NCI-H187 (cell line): ENCODE data around the gene SYPL1.

Experiments
- DNase-seq, 2 experiments: peaks; one replicate each; lab custom pipeline; 2025; lab: John Stamatoyannopoulos, UW

Gene SYPL1

DNA sequence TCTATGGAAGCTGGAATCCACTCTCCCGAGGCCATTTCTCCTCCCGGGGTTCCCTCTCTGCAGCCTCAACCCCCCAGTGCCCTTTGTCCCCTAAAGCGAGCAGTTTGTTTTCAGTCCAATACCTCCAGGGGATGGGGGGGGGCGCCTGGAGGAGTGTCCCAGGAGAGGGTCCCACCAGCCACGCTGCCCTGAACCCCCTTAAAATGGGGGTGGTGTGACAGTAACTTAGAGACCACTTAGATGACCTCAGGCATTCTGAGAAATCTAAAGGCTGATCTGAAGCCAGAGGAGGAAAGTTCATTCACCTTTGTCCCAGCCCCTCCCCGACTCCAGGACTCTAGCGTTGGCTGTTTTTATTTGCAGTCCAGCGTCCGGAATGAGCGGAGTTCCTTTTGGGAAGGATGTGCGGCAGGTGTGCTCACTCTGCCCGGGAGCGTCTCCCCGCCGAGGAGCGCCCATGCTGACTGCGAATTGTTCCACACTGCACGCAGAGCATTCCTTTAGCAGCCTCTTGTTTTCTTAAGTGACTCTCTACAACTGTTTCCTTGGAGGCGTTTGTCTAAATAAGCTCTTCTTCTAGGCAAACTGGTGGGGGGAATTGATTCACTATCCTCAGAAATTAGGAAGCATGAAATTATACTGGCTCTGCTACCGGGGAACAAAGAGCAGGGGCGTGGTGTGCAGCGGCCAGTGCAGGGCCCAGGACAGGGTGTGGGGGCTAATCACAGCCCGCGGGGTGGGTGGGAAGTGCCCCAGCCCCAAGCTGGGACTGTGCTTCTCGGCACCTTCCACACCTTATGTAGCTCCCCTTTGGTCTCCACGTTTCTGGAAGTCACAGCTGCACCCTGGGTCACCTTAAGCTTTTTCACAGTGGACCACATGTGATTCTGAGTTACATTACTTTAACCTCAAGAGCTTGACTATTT, 46.3 kb downstream of the SYPL1 start:
- DNase-seq: no peak

DNA sequence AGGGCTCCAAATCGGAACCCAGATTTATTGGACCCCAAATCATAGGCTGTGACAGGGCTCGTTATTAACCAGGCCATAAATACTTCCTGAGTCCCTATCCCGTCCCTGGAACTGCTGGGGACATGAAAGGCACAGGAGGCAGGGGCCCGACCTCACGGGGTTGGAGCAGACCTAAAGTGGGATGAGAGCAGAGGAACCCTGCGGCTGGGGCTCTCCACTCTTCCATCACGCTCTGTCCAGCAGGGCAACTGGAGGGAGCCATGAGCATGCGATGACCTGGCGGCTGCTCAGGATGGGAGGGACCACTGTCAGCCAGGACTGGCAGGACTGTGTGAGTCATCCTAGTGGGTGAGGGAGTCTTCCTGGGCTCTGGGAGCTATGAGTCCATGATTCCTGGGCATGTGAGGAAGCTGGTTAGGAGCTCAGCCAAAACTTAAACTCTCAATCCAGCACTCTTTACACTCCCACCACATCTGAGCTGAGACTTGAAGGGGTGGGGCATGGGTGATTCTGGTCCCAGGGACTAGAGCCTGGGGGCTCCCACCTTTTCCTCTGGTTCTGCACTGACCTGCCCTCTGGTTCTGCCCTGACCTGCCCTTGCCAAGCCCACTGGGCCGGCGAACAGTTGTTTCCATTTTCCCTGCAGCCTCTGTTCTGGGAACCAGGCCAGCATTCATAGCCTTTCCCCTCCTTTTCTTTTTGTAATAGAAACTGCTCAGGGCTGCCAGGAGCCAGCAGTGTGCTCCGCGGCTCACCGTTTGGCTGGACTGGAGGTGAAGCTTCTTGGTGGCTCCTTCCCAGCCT, 47.1 kb downstream of the SYPL1 start:
- DNase-seq: no peak

DNA sequence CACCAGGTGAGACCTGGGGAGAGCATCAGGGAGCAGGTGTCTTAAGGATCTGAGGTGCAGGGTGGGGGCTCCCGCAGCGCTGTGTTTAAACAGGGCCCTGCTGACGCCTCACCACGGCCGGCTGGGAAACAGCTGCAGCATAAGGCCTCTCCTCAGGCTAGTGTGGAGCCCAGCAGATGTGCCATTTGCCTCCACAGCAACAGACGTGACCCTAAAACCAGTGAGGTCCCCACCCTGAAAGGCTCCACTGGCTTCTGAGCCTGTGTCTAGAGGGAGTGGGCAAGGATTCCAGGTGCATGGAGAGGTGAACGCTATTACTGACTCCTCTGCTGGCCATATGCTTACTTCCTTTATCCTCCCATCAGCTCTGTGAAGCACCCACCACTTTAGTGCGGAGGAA, 47.8 kb downstream of the SYPL1 start:
- DNase-seq: peak; percentile 27 to 61

DNA sequence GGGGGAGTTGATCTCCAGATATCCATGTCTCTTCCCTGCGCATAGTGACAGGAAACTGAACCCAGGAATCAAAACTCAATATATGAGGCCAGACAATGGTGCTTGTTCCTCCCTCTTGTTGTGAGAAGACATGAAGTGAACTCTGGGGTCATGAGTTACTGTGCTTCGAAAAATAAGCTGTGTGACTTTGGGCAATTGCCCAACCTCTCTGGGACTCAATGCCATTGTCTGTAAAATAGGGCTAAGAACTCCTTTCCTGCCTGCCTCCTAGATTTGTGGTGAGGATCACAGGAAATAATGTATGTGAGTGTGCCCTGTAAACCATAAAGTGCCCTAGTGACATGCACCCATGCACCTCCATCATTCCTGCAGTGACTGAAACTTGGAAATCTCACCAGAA, 48.4 kb downstream of the SYPL1 start:
- DNase-seq: no peak

DNA sequence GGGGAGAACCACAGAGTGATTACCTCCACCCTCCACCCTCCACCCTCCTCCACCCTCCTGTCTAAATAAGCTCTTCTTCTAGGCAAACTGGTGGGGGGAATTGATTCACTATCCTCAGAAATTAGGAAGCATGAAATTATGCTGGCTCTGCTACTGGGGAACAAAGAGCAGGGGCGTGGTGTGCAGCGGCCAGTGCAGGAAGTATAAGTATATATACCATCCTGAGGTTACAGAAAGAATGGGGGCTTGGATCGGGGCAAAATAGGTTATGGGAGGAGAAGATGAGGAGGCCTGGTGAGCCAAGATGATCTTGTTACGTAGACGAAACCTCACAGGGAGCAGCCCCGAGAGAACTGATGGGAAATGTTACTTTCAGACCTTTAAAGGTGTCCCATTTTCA, 49.1 kb downstream of the SYPL1 start:
- no peak for DNase-seq

DNA sequence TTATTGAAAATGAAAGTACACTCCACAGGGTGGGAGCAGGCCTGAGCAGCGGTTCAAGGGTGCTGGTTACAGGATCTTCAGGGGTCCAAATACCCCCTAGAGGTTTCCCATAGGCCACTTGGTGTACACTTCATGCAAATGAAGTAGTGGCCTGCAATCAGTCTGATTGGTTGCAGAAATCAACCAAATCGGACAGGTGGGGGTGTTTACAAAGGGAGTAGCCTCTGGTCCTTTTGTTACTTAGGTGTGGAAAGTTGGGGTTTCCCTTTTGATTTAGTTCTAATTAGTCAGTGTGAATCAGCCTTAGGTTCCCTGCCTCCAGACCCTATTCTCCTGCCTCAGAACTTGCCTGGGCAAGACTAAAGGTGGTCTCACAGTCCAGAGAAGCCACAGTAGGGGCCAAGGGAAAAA, 49.6 kb downstream of the SYPL1 start:
- no peak for DNase-seq

DNA sequence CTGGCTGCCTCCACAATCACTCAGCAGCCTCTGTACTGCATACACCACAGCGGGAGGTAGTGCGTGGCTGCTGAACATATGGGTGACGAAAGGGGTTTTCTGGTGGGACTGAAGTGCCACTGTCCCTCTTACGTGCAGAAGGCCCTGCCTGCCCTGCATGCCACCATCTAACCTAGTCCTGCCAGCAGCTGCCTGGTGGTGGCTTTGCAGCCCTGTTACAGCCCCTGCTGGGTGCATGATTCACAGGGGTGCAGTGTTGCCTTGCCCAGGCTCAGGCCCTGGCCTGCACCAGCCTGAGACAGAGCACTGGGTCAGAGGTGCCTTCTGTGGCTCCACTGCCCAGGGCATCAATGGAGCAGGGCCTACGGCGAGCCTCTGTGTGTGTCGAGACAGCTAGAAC, 50.1 kb downstream of the SYPL1 start:
- DNase-seq: no peak

DNA sequence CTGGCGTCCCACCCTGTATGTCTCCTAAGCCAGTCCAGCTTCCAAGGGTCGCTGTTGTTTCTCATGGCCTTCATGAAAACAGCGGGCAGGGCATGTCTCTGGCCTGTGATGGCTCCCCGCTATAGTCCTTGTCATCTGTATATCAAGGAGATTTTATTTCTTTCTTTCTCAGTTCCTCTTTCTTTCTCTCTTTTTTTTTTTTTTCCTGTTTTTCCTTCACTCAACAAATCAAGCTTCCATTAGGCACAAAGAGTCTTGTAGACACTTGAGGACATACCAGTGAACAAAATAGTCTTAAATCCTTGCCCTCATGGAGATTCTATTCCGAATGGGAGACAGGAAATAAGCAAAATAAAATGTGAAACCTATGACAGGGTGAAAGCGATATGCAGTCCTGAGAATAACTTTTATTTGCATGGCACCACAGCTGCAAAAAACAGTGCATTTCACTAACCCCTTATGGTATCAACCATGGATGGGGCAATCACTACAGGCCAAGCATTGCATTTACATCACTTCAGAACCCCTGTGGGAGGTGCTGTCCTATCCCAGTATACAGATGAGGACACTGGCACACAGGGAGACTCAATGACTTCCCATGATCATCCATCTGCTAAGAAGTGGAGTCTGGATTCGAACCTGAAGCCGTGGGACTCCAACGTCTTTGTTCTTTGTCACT, 50.7 kb downstream of the SYPL1 start:
- no peak for DNase-seq

DNA sequence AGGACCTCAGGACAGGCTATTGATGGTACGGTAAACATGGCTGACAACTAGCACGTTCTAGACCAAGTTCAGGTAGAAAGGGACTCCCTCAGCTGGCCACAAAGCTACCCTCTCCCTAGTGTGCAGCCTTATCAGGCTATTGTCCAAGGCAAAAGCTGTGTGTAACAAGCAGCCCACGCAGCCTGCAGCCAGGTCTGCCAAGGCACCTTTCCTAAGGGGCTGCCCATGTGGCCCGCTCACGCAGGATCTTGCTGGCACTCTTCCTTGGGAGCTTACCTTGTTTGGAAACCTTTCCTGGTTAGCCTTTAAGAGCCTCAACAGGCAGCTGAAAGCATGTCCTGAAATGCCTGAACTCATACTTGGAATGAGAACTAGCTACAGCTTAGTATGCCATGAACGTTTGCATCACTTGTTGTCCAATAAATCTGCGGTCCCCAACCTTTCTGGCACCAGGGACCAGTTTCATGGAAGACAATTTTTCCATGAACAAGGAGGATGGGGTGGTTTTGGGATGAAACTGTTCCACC, 51.7 kb downstream of the SYPL1 start:
- no peak for DNase-seq

DNA sequence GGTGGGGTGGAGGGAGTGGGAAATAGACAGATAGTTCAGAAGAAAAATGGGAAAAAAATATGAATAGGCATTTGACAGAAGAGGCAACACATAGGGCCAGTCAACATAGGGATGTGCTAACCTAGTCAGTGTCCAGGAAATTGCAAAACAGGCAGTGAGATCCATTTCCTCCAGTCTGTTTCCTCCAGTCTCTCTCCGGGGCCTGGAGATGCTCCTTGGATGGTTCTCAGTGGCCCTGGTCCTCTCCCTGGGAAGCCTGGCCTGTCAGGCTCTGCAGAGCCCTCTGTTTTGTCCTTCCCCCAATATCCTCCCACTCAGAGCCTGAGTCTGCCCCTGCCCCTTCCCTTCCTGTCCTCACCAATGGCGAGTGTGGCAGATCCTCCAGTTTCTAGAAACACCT, 52.6 kb downstream of the SYPL1 start:
- DNase-seq: no peak

DNA sequence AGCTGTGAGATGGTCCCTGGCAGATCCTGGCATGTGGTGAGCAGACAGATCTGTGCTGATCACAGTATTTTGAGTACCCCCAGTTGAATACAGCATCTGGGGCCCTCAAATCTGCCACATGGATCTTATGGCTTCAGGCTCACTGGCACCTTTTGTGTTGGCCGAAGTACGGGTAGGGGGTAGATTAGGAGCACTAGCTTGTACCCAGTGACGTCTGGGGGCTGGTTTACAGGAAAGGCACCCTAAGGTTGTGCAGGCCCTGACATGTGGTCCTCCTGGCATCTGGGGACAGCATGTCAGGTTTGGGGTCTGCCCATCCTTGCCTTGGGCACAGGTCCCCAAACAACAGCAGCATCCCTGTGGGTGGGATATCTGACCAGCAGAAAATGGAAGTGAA, 53.2 kb downstream of the SYPL1 start:
- no peak for DNase-seq

DNA sequence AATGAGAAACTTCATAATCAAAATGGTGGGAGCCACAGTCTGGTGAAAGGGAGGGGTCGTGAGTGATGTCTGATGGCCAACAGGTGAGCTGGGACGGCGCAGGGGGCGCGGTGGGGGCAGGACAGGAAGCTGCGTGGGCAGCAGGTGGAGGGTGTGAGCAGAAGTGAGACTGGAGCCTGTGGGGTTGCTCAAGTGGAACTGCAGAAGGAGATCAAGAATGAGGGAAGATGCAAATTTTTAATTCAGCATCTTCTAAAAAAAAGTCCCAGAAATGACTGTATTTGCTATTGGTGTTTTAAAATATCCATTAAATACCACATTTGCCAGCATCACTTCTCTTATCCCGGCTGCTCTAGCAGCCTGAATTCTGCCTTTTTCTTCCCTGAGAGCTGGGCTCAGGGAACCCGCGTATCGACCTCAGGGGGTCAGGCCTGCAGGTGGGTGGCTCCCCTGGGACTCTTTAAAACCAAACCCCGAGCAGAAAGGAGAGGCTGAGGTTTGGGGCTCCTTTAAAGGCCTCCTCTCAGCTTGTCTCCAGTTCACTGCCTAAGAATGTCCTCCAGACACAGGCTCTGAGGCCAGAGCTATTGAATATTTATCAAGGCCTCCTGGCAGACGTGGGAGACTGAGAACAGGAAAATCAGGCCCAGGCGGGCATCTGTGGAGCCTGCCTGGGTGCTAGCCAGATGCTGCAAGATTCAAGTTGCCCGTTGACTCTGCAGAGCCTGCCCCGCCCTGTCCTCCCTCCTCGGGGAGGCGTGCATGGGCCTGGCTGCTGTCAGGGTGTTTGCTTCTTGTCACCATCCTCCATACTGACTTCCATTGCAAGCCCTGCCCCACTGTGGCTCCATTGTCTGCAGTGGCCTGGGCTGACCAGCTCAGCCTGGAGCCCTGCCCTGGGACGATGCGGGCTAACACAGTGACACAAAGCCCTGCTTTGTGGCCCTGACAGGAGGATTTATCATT, 53.9 kb downstream of the SYPL1 start:
- peak in 1 of 2 experiments; percentile 69 for DNase-seq

DNA sequence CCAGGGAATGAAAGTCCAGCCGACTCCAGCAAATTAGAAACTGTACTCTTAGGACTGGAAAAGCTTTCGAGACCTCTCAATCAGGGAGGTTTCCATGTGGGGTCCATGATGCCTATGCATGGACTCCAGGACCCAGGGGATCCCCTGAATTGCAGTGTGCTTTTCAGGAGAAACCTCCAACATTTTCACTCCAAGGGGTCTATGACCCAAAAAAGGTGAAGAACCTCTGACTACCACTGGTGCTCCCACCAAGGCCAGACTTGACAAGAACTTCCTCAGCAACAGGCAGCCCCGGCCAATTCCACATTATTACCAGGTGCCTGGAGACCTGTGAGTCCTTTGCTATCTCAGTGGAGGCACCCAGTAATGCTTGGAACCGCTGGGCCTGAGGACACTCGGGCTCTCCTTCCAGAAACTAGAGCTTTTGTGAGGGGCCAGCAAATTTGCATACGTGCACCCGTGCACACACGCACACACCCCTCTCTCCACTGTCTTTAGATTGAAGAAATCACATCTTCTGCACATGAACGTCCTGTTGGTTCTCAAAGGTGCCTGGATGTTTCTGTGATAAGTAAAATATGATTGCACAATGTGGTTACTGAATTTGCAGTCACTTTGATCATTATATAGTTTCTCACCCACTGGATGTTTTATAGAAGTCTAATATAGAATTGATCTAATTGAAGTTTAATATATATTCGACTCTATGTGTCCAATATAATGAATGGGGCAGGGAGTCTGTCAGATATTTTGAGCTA, 54.7 kb downstream of the SYPL1 start:
- no peak for DNase-seq

DNA sequence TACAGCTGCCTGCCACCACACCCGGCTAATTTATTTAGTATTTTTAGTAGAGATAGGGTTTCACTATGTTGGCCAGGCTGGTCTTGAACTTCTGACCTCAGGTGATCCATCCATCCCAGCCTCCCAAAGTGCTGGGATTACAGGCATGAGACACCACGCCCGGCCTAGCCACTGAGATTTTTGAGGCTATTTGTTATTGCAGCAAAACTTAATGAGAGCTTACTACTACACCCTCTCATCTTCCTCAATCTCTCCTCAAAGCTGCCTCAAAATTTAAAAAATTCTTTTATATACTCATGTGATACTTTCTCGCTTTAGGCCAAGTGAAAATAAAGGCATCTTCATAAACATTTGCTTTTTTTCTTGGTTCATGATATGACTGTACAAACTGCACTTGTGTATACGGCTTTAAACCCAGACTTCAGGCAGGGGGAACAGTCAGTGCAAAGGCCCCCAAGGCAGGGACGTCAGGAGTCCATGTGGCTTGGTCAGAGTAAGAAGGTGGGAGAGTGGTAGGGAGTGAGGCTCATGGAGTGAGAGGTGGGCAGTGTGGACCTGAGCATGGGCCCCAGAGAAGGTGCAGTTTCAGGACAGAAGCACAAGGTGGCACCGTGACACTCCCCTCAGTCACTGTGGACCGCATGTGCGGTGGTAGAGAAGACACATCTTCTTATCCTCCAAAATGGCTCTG, 55.5 kb downstream of the SYPL1 start:
- peak; percentile 17 to 46 for DNase-seq

DNA sequence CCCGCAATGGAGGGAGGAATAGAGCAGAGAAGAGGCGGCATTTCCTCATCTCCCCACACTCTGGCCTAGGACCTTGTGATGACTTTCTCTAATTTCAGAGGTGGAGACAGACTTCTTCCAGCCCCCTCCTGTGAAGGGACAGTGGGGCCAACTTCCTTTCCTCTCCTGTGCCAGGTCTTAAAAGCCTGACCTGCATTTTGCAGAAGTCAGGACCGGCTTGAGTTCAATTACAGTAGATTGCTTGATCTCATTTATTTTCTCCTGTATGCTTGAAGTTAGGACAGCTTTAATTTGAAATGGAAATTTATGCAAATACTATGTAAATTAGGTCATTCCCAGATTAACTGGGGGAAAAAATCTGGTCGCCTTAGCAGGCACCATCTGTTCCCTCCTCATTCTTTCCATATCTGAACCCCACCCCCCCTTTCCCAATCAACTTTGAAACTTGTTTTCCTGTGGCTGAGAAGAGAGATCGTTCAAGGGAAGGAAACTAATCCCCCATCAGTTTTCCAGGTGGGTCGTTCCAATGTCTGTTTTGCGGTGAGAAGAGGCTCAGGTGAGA, 57.1 kb downstream of the SYPL1 start:
- DNase-seq: no peak

DNA sequence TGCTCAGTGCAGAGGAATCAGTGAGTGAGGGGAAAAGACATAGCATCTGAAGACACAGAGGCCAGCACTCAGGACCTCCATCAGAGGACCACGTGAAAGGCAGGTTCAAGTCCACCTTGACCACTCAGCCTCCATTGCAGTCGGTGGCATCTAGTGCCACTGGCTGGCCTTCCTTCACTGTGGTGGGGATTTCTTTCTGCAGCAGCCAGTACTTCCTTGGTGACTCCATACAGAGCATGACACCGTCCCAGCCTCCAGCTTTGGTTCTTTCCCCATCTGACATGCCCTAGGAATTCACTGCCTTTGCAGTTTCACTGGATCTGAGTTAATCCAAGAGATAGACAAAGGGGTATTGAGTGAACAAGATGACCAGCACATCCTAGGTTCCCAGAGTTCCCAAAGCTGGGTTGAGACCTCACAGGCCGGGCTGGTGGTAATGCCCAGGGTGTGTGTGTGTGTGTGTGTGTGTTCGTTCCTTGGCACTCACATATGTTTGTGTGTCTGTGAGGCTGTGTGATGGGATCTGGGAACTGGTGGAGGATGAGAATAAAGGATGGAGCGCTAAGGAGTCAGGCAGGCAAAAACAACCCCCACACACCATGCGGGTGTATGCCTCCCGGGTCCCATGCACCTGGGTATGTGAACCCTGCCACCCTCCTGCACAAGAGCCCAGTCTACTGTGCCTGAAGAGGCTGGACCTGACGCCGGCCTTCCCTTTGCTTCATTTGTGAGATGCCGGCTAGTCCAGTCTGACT, 57.8 kb downstream of the SYPL1 start:
- DNase-seq: no peak

DNA sequence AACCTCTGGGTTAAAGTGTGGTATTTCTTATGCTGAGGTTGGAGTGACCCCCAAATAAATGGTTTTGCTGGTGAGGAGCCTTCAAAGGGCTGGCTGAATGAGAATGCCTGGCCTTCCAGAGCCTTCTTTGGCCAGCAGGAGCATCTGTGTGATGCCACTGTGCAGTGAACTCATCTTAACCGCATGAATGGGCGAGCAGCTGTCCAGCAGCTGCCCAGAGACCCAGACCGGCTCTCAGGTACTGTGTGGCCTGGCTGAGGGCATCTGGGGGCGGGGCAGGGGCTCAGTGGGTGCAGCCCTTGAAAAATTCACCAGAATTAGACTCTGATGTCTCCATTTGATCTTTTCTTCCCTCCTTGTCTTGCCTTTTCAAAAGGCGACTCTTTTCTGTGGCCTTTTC, 59.0 kb downstream of the SYPL1 start:
- no peak for DNase-seq

DNA sequence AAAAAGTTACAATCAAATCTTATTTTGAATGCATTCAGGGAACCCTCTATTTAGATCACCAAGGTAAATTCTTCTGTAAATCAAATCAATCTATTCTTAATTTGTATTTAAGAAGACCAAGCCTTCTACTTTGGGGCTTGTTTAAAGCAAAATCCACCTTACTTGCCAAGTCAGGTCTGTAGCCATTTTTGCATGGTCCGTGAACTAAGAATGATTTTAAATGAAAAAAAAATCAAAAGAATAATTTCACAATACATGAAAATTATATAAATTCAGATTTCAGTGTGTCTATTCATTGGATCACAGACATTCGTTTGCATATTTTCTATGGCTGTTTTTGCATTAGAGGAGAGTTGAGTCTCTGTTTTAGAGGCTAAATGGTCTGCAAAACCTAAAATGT, 59.4 kb downstream of the SYPL1 start:
- DNase-seq: no peak

DNA sequence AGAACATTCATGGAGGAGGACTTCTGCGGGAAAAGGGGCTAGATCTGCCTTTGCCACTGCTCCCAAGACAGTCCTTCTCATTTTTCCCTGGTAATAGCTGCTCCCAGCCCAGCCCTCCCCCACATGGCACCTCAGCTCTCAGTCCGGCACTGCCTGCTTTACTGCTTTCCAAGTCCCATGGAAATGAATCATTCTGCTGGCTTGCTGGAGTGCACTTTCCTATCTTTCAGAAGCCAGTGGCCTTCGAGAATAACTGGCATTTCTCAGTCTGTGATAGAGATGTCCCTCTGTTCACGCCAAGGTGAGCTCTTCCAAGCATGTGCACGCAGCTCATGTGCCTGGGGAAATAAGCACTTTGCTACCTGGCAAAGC, 61.4 kb downstream of the SYPL1 start:
- DNase-seq: no peak
